Esophagus squamous epithelium (tissue), 4 donors: ENCODE measurements around the gene YAF2.
"Not testable (repeated sequence)": the region's sequence is repeated elsewhere in the genome, so short reads cannot be mapped to it uniquely, and the experiment has no call there.

Experiments used
- CTCF ChIP-seq, 6 experiments: fragments of 450-650 bp in 4 of 6; fragments of 200-600 bp in 2 of 6; sonication (generic) in 2 of 6; IDR thresholded peaks; one replicate each; pipeline ENCODE4 v1.5.1; 2016 to 2019; ENCODE audit warnings: antibody characterized with exemption in 6 of 6, mild to moderate bottlenecking in 4 of 6, moderate library complexity in 4 of 6
- POLR2A ChIP-seq, 4 donors: fragments of 450-650 bp; IDR thresholded peaks; one replicate each; pipeline ENCODE4 v1.6.1; 2017; ENCODE audit warnings: antibody characterized with exemption in 4 of 4, mild to moderate bottlenecking in 4 of 4, moderate library complexity in 3 of 4

- TF ChIP-seq CTCF, POLR2A (IDR thresholded peaks at IDR 0.05): not testable (repeated sequence)
Observed at GRCh38 chr12:42249033-42249432, 11.0 kb upstream of the YAF2 start.
